Activated naive CD8-positive, alpha-beta T cell treated with anti-CD3 and anti-CD28 coated beads for 36 hours (primary cell): ENCODE measurements around the gene JADE1. TPM values are rescaled to one million over a fixed set of nuclear protein-coding genes. Genes with fewer than 3 reads are reported as not detected.
A peak's percentile ranks its signal among the peaks of the same experiment; 100 is the strongest.

Experiments
- DNase-seq: peaks from one replicate; pipeline ENCODE4 v3.0.0; 2021
- H3K27ac Mint-ChIP-seq: one replicate; pipeline ENCODE4 v1.8.0; 2022; ENCODE audit warnings: mild to moderate bottlenecking, moderate library complexity, mixed read lengths
- H3K27me3 Mint-ChIP-seq: one replicate; pipeline ENCODE4 v1.8.0; 2022; ENCODE audit warnings: mild to moderate bottlenecking, mixed read lengths
- H3K36me3 Mint-ChIP-seq: one replicate; pipeline ENCODE4 v1.8.0; 2021; ENCODE audit warnings: mild to moderate bottlenecking, mixed read lengths
- H3K4me1 Mint-ChIP-seq: one replicate; pipeline ENCODE4 v1.8.0; 2021; ENCODE audit warnings: mixed read lengths
- H3K4me3 Mint-ChIP-seq: one replicate; pipeline ENCODE4 v1.8.0; 2022; ENCODE audit warnings: mild to moderate bottlenecking, moderate library complexity, mixed read lengths
- H3K9me3 Mint-ChIP-seq: one replicate; pipeline ENCODE4 v1.8.0; 2022; ENCODE audit warnings: mixed read lengths
- total RNA-seq, 2 experiments: library from RNA; stranded (reverse); gene quantifications; one replicate each; pipeline ENCODE4 v1.2.3, GENCODE V29; 2021

The JADE1 gene
- total RNA-seq, 2 experiments from 2014 or later = 29.7 to 31.5 TPM

DNA sequence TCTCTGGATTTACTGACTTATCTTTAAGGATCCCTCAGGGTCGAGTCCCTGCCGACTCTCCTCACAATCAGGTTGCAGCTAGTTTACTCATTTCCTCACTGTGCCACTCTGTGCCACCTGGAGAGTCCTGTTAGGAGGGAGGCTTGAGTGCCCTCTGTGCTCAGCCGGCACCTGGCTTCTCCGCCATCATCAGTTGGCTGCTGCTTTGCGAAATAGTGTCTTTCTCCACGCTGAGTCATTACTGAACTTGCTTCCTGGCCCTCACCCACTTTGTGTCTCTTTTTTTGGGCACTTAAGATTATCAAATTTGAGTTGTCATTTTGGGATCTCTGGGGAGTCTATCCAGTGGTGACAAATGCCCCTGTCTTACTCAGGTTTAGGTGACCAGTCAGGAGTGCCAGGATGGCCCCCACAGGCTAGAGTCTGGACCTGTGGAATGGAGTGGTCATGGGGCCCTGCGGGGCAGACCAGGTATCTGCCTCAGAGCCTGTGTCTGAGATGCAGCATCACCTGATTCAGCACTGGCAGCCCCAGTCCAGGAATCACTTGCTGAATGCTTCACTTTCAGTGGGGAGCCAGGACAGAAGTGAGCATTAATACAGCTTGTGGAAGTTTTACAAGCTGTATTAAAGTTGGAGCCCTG, 37.7 kb downstream of the JADE1 start:
- Mint-ChIP-seq H3K4me3 (no peak overlapping the region), H3K27me3 (no peaks in the 10 kb centered on the region), H3K4me1 (peaks cover 9% of the 10 kb centered on the region), H3K9me3 (no peaks in the 10 kb centered on the region), H3K27ac (peak overlapping the region; percentile 47), H3K36me3 (peaks cover 36% of the 10 kb centered on the region)
- DNase-seq = no peak

DNA sequence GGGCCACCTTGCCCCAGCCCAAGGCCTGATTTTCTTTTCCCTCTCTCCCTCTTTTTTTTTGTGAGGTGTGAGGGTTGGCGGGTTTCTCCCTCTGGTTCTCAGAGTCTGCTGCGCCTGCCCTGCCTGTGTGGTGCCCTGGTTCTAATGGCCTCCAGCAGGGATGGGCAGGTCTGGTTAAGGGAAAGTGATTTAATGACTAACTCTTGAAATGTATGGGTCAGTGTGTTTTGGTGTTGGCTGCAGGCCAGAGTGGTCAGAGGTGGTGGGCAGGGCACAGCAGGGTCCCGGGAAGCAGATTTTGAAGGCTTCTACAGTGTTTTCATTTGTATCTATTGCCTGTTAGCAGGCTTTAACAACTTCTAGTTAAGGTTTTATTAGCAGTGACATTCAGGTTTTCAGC, 39.0 kb downstream of the JADE1 start:
- H3K9me3 Mint-ChIP-seq = no peaks in the 10 kb centered on the region
- H3K27ac Mint-ChIP-seq = no peak overlapping the region
- H3K27me3 Mint-ChIP-seq = no peaks in the 10 kb centered on the region
- DNase-seq = no peak
- no peak overlapping the region for H3K4me3 Mint-ChIP-seq
- peaks cover 41% of the 10 kb centered on the region for H3K36me3 Mint-ChIP-seq
- H3K4me1 Mint-ChIP-seq = peaks cover 14% of the 10 kb centered on the region

GRCh38 chr4:128850252-128850651, 40.8 kb downstream of the JADE1 start:
- H3K27me3 Mint-ChIP-seq = no peaks in the 10 kb centered on the region
- H3K4me1 Mint-ChIP-seq = peaks cover 28% of the 10 kb centered on the region
- no peak overlapping the region for H3K4me3 Mint-ChIP-seq
- no peak for DNase-seq
- H3K36me3 Mint-ChIP-seq = peaks cover 40% of the 10 kb centered on the region
- H3K27ac Mint-ChIP-seq = no peak overlapping the region
- H3K9me3 Mint-ChIP-seq = no peaks in the 10 kb centered on the region

- peaks cover 26% of the 10 kb centered on the region for H3K36me3 Mint-ChIP-seq
- peaks cover 23% of the 10 kb centered on the region for H3K4me1 Mint-ChIP-seq
- H3K27ac Mint-ChIP-seq = peak overlapping the region; percentile 87
- H3K27me3 Mint-ChIP-seq = no peaks in the 10 kb centered on the region
- no peaks in the 10 kb centered on the region for H3K9me3 Mint-ChIP-seq
- no peak overlapping the region for H3K4me3 Mint-ChIP-seq
- no peak for DNase-seq
Observed at GRCh38 chr4:128853741-128854140, 44.2 kb downstream of the JADE1 start.

DNA sequence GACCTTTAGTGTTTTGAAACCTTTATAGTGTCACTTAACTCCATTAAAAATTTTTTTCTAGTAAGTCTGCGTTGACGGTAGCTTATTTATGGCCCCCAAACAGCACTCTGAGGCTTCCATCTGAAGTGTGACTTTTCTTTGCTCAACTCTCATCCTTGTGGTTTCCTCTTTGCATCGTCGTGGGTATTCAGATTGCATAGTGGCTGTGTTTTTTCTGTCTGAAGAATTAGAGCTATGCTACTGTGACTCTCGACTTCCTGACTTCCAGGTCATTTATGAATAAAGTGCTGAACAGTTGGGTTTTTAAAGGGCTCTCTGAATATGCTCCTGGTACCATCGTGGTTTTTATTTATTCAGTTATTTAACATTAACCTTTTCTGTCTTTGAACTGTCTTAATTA, 44.9 kb downstream of the JADE1 start:
- peak overlapping the region; percentile 43 for H3K4me3 Mint-ChIP-seq

DNA sequence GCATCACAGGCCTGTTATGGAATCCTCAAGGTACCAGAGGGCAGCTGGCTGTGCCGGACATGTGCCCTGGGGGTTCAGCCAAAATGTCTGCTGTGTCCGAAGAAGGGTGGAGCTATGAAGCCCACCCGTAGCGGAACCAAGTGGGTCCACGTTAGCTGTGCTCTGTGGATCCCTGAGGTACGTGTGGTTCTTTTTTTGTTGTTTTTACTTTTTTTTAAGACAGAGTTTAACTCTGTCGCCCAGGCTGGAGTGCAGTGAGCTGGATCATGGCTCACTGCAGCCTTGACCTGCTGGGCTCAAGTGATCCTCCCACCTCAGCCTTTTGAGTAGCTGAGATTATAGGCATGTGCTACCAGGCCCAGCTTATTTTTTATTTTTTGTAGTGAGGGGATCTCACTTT, 46.1 kb downstream of the JADE1 start:
- no peak overlapping the region for H3K27ac Mint-ChIP-seq
- H3K27me3 Mint-ChIP-seq = no peaks in the 10 kb centered on the region
- peaks cover 33% of the 10 kb centered on the region for H3K36me3 Mint-ChIP-seq
- H3K4me1 Mint-ChIP-seq = peaks cover 40% of the 10 kb centered on the region
- H3K4me3 Mint-ChIP-seq = no peak overlapping the region
- no peaks in the 10 kb centered on the region for H3K9me3 Mint-ChIP-seq
- DNase-seq = no peak

More for the DNA sequence above, 44.9 kb downstream of the JADE1 start:
- Mint-ChIP-seq H3K9me3 (no peaks in the 10 kb centered on the region), H3K4me1 (peaks cover 29% of the 10 kb centered on the region), H3K27ac (peak overlapping the region; percentile 87), H3K36me3 (peaks cover 31% of the 10 kb centered on the region), H3K27me3 (no peaks in the 10 kb centered on the region)
- no peak for DNase-seq

DNA sequence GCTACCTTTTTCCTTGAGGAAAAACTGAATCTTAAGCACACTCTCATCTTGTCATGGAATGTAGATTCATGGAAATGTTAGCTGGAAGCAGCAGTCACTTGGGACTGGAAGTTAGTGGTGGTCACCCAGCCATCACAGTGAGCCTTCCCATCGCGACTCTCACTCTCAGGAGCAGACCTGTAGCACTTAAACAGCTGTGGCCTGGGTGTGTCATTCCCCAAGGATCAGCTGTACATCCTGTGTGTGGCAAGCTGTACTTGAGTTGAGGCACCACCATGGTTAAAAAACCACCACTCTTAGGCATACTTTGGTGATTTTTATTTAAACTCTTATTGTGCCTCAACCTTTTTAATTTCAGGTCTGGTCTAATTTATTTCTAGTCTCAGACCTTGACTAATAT, 46.7 kb downstream of the JADE1 start:
- no peak for DNase-seq
- H3K4me1 Mint-ChIP-seq = peaks cover 46% of the 10 kb centered on the region
- H3K27ac Mint-ChIP-seq = no peak overlapping the region

GRCh38 chr4:128858879-128859671, 49.6 kb downstream of the JADE1 start:
- DNase-seq = no peak
- Mint-ChIP-seq H3K27ac (peak overlapping the region; percentile 30), H3K27me3 (no peaks in the 10 kb centered on the region), H3K9me3 (no peaks in the 10 kb centered on the region), H3K36me3 (peaks cover 37% of the 10 kb centered on the region), H3K4me3 (no peak overlapping the region), H3K4me1 (peaks cover 54% of the 10 kb centered on the region)

More for the DNA sequence above, 46.7 kb downstream of the JADE1 start:
- no peak overlapping the region for H3K4me3 Mint-ChIP-seq
- H3K27me3 Mint-ChIP-seq = no peaks in the 10 kb centered on the region
- peaks cover 34% of the 10 kb centered on the region for H3K36me3 Mint-ChIP-seq
- no peaks in the 10 kb centered on the region for H3K9me3 Mint-ChIP-seq

- Mint-ChIP-seq H3K4me1 (peaks cover 45% of the 10 kb centered on the region), H3K4me3 (no peak overlapping the region), H3K9me3 (no peaks in the 10 kb centered on the region), H3K27ac (peak overlapping the region; percentile 30), H3K36me3 (peaks cover 34% of the 10 kb centered on the region), H3K27me3 (no peaks in the 10 kb centered on the region)
- DNase-seq = no peak
Observed at GRCh38 chr4:128859887-128860677, 50.6 kb downstream of the JADE1 start.

GRCh38 chr4:128861856-128862518, 52.5 kb downstream of the JADE1 start:
- Mint-ChIP-seq H3K27ac (peak overlapping the region; percentile 85), H3K9me3 (no peaks in the 10 kb centered on the region), H3K36me3 (peaks cover 43% of the 10 kb centered on the region), H3K27me3 (no peaks in the 10 kb centered on the region), H3K4me3 (peak overlapping the region; percentile 27), H3K4me1 (peaks cover 45% of the 10 kb centered on the region)
- DNase-seq = no peak

DNA sequence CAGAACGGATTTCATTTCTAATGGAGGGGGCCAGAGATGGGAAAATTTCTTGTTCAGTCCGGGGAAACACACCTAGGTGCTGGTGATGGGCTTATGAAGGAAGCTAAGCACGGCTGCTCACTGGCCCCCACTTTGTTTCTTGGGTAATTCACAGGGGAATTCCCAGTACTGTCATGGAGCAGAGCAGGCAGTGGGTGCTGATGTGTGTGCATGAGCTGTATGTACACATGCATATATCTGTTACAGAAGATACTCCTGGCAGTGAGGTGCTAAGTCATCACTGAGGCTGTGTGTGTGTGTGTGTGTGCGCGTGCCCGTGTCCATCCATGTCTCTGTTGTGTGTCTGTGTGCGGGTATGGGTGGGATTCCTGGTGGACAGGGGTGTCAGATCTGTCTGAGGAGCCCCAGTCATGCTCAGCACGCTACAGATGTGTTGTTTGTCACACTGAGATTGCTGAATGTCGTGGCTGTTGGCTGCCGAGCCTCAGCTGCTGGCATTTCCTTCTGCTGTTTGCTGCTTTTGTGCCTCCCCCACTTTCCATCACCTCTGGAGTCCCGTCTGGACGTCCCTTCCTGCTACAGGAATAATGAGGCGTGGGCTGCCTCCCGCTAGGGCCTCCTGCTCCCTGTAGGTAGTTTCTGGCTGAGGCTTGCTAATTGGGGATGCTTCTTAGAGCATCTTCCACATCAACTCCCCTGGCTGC, 53.3 kb downstream of the JADE1 start:
- peaks cover 43% of the 10 kb centered on the region for H3K36me3 Mint-ChIP-seq
- H3K27ac Mint-ChIP-seq = peak overlapping the region; percentile 85
- H3K27me3 Mint-ChIP-seq = no peaks in the 10 kb centered on the region
- DNase-seq = peak; percentile 24
- H3K4me3 Mint-ChIP-seq = no peak overlapping the region
- H3K9me3 Mint-ChIP-seq = no peaks in the 10 kb centered on the region
- peaks cover 45% of the 10 kb centered on the region for H3K4me1 Mint-ChIP-seq

DNA sequence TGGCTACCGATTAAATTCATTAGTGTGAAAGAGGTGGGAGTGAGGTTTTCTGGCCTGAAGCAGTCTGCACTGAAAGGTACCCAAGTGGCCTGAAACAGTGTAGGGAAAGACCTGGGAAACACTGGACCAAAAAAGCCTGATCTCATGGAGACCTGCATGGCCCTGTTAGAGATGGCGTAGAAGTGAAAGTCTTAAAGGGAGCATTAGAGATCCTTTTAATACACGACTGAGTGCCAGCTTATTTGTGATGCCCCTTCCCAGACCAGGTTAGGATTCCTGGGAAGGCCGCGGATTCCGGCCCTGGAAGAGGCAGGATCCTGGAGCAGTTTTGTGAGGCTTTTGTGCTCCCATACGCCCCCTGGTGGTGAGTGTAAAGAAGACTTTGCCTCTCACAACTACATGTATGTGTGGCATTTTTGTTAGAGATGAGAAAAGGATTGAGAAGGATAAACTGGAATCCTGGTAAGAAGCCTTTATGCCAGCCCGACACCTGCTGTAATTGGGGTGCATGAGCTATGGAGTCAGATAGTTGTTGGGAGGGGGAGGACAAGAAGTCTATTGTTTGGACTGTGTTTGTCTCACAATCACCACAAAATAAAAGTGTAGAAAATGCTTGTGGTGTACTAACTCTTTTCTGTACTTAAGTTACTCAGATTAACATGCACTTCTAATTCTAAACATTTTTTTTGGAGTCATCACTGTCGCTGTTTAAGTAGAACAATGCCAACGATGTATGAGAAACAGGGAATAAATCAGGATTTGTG, 54.0 kb downstream of the JADE1 start:
- Mint-ChIP-seq H3K9me3 (no peaks in the 10 kb centered on the region), H3K4me3 (no peak overlapping the region), H3K27me3 (no peaks in the 10 kb centered on the region), H3K36me3 (peaks cover 44% of the 10 kb centered on the region), H3K4me1 (peaks cover 45% of the 10 kb centered on the region), H3K27ac (peak overlapping the region; percentile 85)
- DNase-seq = peak; percentile 48

DNA sequence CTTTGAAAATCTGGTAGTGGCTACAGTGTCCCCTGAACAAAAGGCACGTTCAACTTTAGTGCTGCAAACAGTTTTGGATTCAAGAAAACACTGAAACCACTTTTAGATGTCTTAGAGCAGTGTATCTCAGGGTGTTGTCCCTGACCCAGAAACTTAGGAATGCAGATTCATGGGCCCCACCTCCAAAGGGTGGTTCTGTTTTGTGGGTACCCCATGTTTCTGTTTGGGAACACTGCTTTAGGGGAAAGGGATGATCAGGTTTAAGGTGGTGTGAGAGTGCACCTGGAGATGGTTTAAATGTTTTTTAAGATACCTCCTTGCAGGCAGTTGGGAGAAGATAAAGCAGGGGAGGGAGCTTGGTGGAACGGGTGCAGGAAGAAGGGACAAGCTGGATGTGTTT, 55.6 kb downstream of the JADE1 start:
- Mint-ChIP-seq H3K4me3 (no peak overlapping the region), H3K9me3 (no peaks in the 10 kb centered on the region), H3K27me3 (no peaks in the 10 kb centered on the region), H3K27ac (peak overlapping the region; percentile 44), H3K36me3 (peaks cover 33% of the 10 kb centered on the region), H3K4me1 (peaks cover 37% of the 10 kb centered on the region)
- no peak for DNase-seq

DNA sequence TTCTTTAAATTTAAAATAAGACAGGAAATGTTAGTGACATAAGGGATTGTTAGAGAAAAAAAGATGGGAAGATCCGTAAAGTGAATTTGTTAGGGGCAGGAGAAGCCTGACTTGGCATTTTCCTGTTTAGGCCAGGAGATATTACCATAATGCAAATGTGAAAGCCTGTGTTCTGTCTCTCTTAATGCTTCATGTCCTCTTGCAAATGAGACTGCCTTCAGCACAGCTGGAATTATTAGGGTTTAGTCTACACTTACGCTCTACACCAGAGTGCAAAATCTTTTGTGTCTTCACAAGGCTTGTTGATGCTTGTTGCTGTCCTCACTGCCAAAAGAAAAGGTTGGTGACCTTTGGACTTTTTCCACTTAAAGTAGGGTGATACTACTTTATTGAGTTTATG, 56.8 kb downstream of the JADE1 start:
- H3K27ac Mint-ChIP-seq = no peak overlapping the region

More for the DNA sequence above, 56.8 kb downstream of the JADE1 start:
- H3K9me3 Mint-ChIP-seq = no peaks in the 10 kb centered on the region
- H3K4me1 Mint-ChIP-seq = peaks cover 27% of the 10 kb centered on the region
- H3K36me3 Mint-ChIP-seq = peaks cover 32% of the 10 kb centered on the region
- DNase-seq = no peak
- no peak overlapping the region for H3K4me3 Mint-ChIP-seq
- no peaks in the 10 kb centered on the region for H3K27me3 Mint-ChIP-seq
